Glomerular endothelial cell (primary cell): ENCODE data around the gene TMEM209. TPM values are rescaled to one million over a fixed set of nuclear protein-coding genes. Genes with fewer than 3 reads are reported as not detected.
A peak's percentile ranks its signal among the peaks of the same experiment; 100 is the strongest.
"Not testable (repeated sequence)": the region's sequence is repeated elsewhere in the genome, so short reads cannot be mapped to it uniquely, and the experiment has no call there.

Experiments
- DNase-seq: peaks from one replicate; pipeline ENCODE4 v3.0.0-alpha.2; 2011; ENCODE audit warnings: low read depth, low spot score; ENCODE audit errors: extremely low read depth
- total RNA-seq: library from RNA; depleted of rRNA; stranded (reverse); fragments of >200 nt; gene quantifications from 2 replicates; pipeline ENCODE4 v1.2.3, GENCODE V29; 2015

TMEM209 gene
- total RNA-seq = 6.7 and 9.2 TPM in 2 replicates

GRCh38 chr7:130205084-130205947, at the start of gene TMEM209:
TMEM209 (minus strand) TSS chr7:130205406; CDS start chr7:130205375, 31 bp downstream.
- DNase-seq = peak; percentile 85

GRCh38 chr7:130254555-130254954, 49.3 kb upstream of the TMEM209 start:
- no peak for DNase-seq

GRCh38 chr7:130249626-130250025, 44.4 kb upstream of the TMEM209 start:
- DNase-seq = not testable (repeated sequence)

- not testable (repeated sequence) for DNase-seq
Measured at GRCh38 chr7:130248842-130249241, 43.6 kb upstream of the TMEM209 start.

- DNase-seq = not testable (repeated sequence)
Measured at GRCh38 chr7:130246491-130246890, 41.3 kb upstream of the TMEM209 start.

- not testable (repeated sequence) for DNase-seq
Measured at GRCh38 chr7:130243486-130243885, 38.3 kb upstream of the TMEM209 start.

- DNase-seq = no peak
Measured at GRCh38 chr7:130242198-130243014, 37.2 kb upstream of the TMEM209 start.

GRCh38 chr7:130240240-130240639, 35.0 kb upstream of the TMEM209 start:
- no peak for DNase-seq

- DNase-seq = not testable (repeated sequence)
Measured at GRCh38 chr7:130236361-130236760, 31.2 kb upstream of the TMEM209 start.

- no peak for DNase-seq
Measured at GRCh38 chr7:130234078-130234477, 28.9 kb upstream of the TMEM209 start.

GRCh38 chr7:130232209-130232608, 27.0 kb upstream of the TMEM209 start:
- no peak for DNase-seq

GRCh38 chr7:130231792-130232191, 26.6 kb upstream of the TMEM209 start:
- no peak for DNase-seq

GRCh38 chr7:130229981-130230380, 24.8 kb upstream of the TMEM209 start:
- DNase-seq = not testable (repeated sequence)

- no peak for DNase-seq
Measured at GRCh38 chr7:130228840-130229502, 23.8 kb upstream of the TMEM209 start.

- no peak for DNase-seq
Measured at GRCh38 chr7:130227883-130228575, 22.8 kb upstream of the TMEM209 start.

GRCh38 chr7:130226333-130226732, 21.1 kb upstream of the TMEM209 start:
- DNase-seq = no peak

- not testable (repeated sequence) for DNase-seq
Measured at GRCh38 chr7:130224923-130225322, 19.7 kb upstream of the TMEM209 start.

- DNase-seq = no peak
Measured at GRCh38 chr7:130224210-130224609, 19.0 kb upstream of the TMEM209 start.

GRCh38 chr7:130223646-130224045, 18.4 kb upstream of the TMEM209 start:
- no peak for DNase-seq

GRCh38 chr7:130221746-130222145, 16.5 kb upstream of the TMEM209 start:
- DNase-seq = no peak
